Subcutaneous preadipocyte (primary cell): Measurements from ENCODE around the gene SKIC2. TPM values are rescaled to one million over a fixed set of nuclear protein-coding genes. Genes with fewer than 3 reads are reported as not detected.

ENCODE experiments used
- small RNA-seq: library from RNA; depleted of rRNA; stranded (forward); fragments of <200 nt; gene quantifications from one replicate; pipeline ENCODE3, GENCODE V24; 2012
- total RNA-seq: library from RNA; depleted of rRNA; stranded (reverse); fragments of >200 nt; gene quantifications from 2 replicates; pipeline ENCODE4 v1.2.3, GENCODE V29; 2012

The SKIC2 gene
- total RNA-seq = 55.5 and 55.7 TPM in 2 replicates

GRCh38 chr6:31958741-31959739 lies at the start of gene SKIC2, which contains the start of gene NELFE:
TSS of gene SKIC2 (plus strand) at chr6:31959175. CDS start at chr6:31959193, 18 bp downstream.
TSS of gene NELFE (minus strand) at chr6:31958971. CDS start at chr6:31958446, 525 bp downstream.

GRCh38 chr6:31927242-31927862 lies 31.6 kb upstream of the SKIC2 start, which contains the start of gene C2:
TSS of gene C2 (plus strand) at chr6:31927717. CDS start at chr6:31927753, 36 bp downstream.

GRCh38 chr6:31945507-31946369 lies 13.2 kb upstream of the SKIC2 start, which contains the start of gene CFB:
TSS of gene CFB (plus strand) at chr6:31946095. CDS start at chr6:31946222, 127 bp downstream.

GRCh38 chr6:31971993-31972708 lies 13.2 kb downstream of the SKIC2 start, which contains the start of gene DXO:
TSS of gene DXO (minus strand) at chr6:31972138. CDS start at chr6:31971675, 463 bp downstream.

GRCh38 chr6:31981744-31982143 lies 22.8 kb downstream of the SKIC2 start, which contains the start of gene C4A:
TSS of gene C4A (plus strand) at chr6:31982057. CDS start at chr6:31982108, 51 bp downstream.

GRCh38 chr6:32014547-32014946 lies 55.6 kb downstream of the SKIC2 start, which contains the start of gene C4B:
TSS of gene C4B (plus strand) at chr6:32014795. CDS start at chr6:32014846, 51 bp downstream.

Small RNAs within 50 kb of the gene (small RNA-seq; reads per million reads assigned to genes)
- not detected for gene AL645922.1

Other genes with a start within 250 kb of the SKIC2 start
- gene LY6G6D, start 243.8 kb upstream of the SKIC2 start, total RNA-seq = not detected in 2 replicates
- gene LY6G6C, start 237.4 kb upstream of the SKIC2 start, total RNA-seq = not detected in 2 replicates
- gene MPIG6B, start 235.8 kb upstream of the SKIC2 start, total RNA-seq = not detected in 2 replicates
- gene DDAH2, start 229.9 kb upstream of the SKIC2 start, total RNA-seq = 22.7 and 32.0 TPM in 2 replicates
- 927 and 1,210 TPM in 2 replicates for gene CLIC1, start 222.6 kb upstream of the SKIC2 start, total RNA-seq
- gene MSH5, start 219.2 kb upstream of the SKIC2 start, total RNA-seq = 16.9 and 29.1 TPM in 2 replicates
- 0.59 and 1.1 TPM in 2 replicates for gene SAPCD1, start 196.5 kb upstream of the SKIC2 start, total RNA-seq
- under 0.01 and 0.98 TPM in 2 replicates for gene VWA7, start 181.8 kb upstream of the SKIC2 start, total RNA-seq
- 88.6 and 117 TPM in 2 replicates for gene VARS1, start 163.4 kb upstream of the SKIC2 start, total RNA-seq
- gene LSM2, start 152.2 kb upstream of the SKIC2 start, total RNA-seq = 37.1 and 48.9 TPM in 2 replicates
- 0.37 and 0.39 TPM in 2 replicates for gene HSPA1L, start 143.9 kb upstream of the SKIC2 start, total RNA-seq
- 35.6 and 53.8 TPM in 2 replicates for gene HSPA1A, start 143.6 kb upstream of the SKIC2 start, total RNA-seq
- gene HSPA1B, start 131.4 kb upstream of the SKIC2 start, total RNA-seq = 77.8 and 79.0 TPM in 2 replicates
- 55.9 and 56.1 TPM in 2 replicates for gene NEU1, start 96.4 kb upstream of the SKIC2 start, total RNA-seq
- gene SLC44A4, start 80.2 kb upstream of the SKIC2 start, total RNA-seq = not detected in 2 replicates
- gene EHMT2, start 61.5 kb upstream of the SKIC2 start, total RNA-seq = 43.4 and 50.4 TPM in 2 replicates
- 1.5 and 1.8 TPM in 2 replicates for gene ZBTB12, start 57.1 kb upstream of the SKIC2 start, total RNA-seq
- gene C2, start 31.5 kb upstream of the SKIC2 start, total RNA-seq = 0.59 and 2.9 TPM in 2 replicates
- gene CFB, start 13.1 kb upstream of the SKIC2 start, total RNA-seq = 6.3 and 10.7 TPM in 2 replicates
- gene NELFE, start 204 bp upstream of the SKIC2 start, total RNA-seq = 97.9 and 114 TPM in 2 replicates
- 13.5 and 15.1 TPM in 2 replicates for gene DXO, start 13.0 kb downstream of the SKIC2 start, total RNA-seq
- gene C4A, start 22.9 kb downstream of the SKIC2 start, total RNA-seq = 1.4 and 2.6 TPM in 2 replicates
- gene C4B, start 55.6 kb downstream of the SKIC2 start, total RNA-seq = 1.4 and 1.5 TPM in 2 replicates
- gene CYP21A2, start 79.2 kb downstream of the SKIC2 start, total RNA-seq = under 0.01 TPM in 1 of 2 replicates, not detected in the other
- gene TNXB, start 150.2 kb downstream of the SKIC2 start, total RNA-seq = 99.6 and 179 TPM in 2 replicates
- gene ATF6B, start 169.1 kb downstream of the SKIC2 start, total RNA-seq = 19.5 and 23.3 TPM in 2 replicates
- 6.6 and 7.3 TPM in 2 replicates for gene FKBPL, start 171.1 kb downstream of the SKIC2 start, total RNA-seq
- under 0.01 and 0.20 TPM in 2 replicates for gene PRRT1, start 192.8 kb downstream of the SKIC2 start, total RNA-seq
- gene PPT2, start 195.0 kb downstream of the SKIC2 start, total RNA-seq = 9.6 and 10.6 TPM in 2 replicates
- 0.73 and 1.4 TPM in 2 replicates for gene EGFL8, start 205.4 kb downstream of the SKIC2 start, total RNA-seq
- 26.5 and 29.1 TPM in 2 replicates for gene AGPAT1, start 216.9 kb downstream of the SKIC2 start, total RNA-seq
- 15.1 and 18.8 TPM in 2 replicates for gene RNF5, start 219.2 kb downstream of the SKIC2 start, total RNA-seq
- 0.20 and 1.1 TPM in 2 replicates for gene AGER, start 225.1 kb downstream of the SKIC2 start, total RNA-seq
- gene PBX2, start 231.0 kb downstream of the SKIC2 start, total RNA-seq = 21.3 and 28.7 TPM in 2 replicates
- gene GPSM3, start 233.5 kb downstream of the SKIC2 start, total RNA-seq = 1.1 and 1.4 TPM in 2 replicates